AG04449 (cell line): ENCODE data around the gene CYSLTR2.

ENCODE experiments used
- CTCF ChIA-PET: fragments of 350-600 bp; formaldehyde crosslinking; extraction: SDS; loops from one replicate; lab custom pipeline; 2021; ENCODE audit warnings: antibody characterized with exemption; lab: Yijun Ruan, JAX
- POLR2A ChIA-PET: fragments of 400-600, 350-600 bp; formaldehyde crosslinking; extraction: SDS; loops from one replicate; lab custom pipeline; 2020; ENCODE audit warnings: antibody characterized with exemption, inconsistent platforms; lab: Yijun Ruan, JAX
- DNase-seq: peaks from one replicate; pipeline ENCODE4 v3.0.0-alpha.2; 2010; ENCODE audit warnings: low read depth, low spot score
- H3K4me3 ChIP-seq: 2 replicates; pipeline ENCODE4 v1.5.1; 2011; ENCODE audit warnings: low read depth, mild to moderate bottlenecking, control low read depth, low read length
- CTCF ChIP-seq: IDR thresholded peaks from one replicate; pipeline ENCODE4 v1.5.1; 2011; ENCODE audit warnings: mild to moderate bottlenecking, moderate library complexity, low read length, control low read depth, inconsistent platforms; ENCODE audit not compliant: insufficient read depth; ENCODE audit errors: missing control alignments

Gene CYSLTR2

DNA sequence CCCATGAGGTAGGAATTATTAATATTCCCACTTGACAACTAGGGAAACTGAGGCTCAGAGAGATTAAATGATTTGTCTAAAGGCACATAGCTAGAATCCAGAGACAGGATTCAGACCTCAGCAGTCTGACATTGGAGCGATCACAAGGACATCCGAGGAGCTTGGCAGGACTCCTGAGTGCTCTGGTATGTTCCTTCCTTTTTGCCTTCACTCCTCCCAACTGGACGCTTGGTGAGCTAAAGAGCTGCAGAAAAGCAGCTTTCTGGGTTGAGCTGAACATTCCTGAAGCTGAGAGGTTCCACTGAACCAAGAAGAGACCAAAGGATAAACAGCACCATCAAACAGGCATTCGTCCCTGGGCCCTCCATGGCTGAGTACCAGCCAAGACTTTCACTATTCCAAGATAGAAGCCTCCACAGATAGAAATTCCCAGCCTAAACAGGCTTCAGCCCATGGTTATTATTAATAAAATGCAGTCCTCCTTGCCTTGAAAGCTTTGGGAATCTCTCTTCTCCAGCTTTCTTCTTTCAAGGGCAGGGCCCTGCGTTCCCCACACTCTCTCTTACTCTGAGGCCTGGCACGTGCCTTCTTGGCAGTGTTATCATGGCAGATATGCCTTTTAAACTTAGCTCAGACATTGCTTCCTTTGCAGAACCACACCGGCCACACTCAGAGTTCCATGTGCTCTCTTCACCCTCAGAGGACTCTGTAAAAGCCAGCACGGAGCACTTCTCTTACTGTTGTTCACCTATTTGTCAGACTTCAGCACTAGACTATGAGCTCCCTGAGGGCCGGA is 97.1 kb downstream of the CYSLTR2 start:
- CTCF ChIA-PET: interaction anchor here (1.0 to 5.4 kb wide), 11 partner anchors 9 to 624 kb away, joined by 3 to 65 read pairs (median 4); no protein-coding TSS in a partner anchor
- no peak for TF ChIP-seq CTCF
- H3K4me3 ChIP-seq: no peak overlapping the region
- DNase-seq: no peak
- POLR2A ChIA-PET: no interaction called here

- ChIA-PET POLR2A (no interaction called here), CTCF (interaction anchor here (1.1 kb wide), 1 partner anchor 8 kb away, joined by 5 read pairs; no protein-coding TSS in a partner anchor)
- no peak for TF ChIP-seq CTCF
- no peak overlapping the region for H3K4me3 ChIP-seq
- DNase-seq: no peak
Observed at GRCh38 chr13:48760626-48761025, 106.9 kb downstream of the CYSLTR2 start.
